Lower lobe of right lung (tissue), 2 donors: Measurements from ENCODE around the gene MROH2A. TPM values are rescaled to one million over a fixed set of nuclear protein-coding genes. Genes with fewer than 3 reads are reported as not detected.
A peak's percentile ranks its signal among the peaks of the same experiment; 100 is the strongest.

Experiments
- ATAC-seq, 2 donors: fragments of 200-7000 bp; cut with Tn5 transposase; one replicate each; pipeline ENCODE4 v1.9.1; 2020 to 2022; ENCODE audit warnings: mild to moderate bottlenecking in 2 of 2, moderate library complexity in 2 of 2
- DNase-seq: peaks from one replicate; pipeline ENCODE4 v3.0.0-alpha.2; 2020
- H3K27ac ChIP-seq: fragments of 200-600 bp; one replicate; pipeline ENCODE4 v1.8.0; 2022
- H3K27me3 ChIP-seq: fragments of 200-600 bp; one replicate; pipeline ENCODE4 v1.8.0; 2022; ENCODE audit warnings: low read depth
- H3K36me3 ChIP-seq: fragments of 200-600 bp; one replicate; pipeline ENCODE4 v1.8.0; 2022; ENCODE audit warnings: mild to moderate bottlenecking
- H3K4me1 ChIP-seq: fragments of 200-600 bp; one replicate; pipeline ENCODE4 v1.8.0; 2022
- H3K4me3 ChIP-seq: fragments of 200-600 bp; one replicate; pipeline ENCODE4 v1.8.0; 2022; ENCODE audit warnings: mild to moderate bottlenecking
- H3K9me3 ChIP-seq: fragments of 200-600 bp; one replicate; pipeline ENCODE4 v1.8.0; 2022
- CTCF ChIP-seq: fragments of 200-600 bp; IDR thresholded peaks from one replicate; pipeline ENCODE4 v1.8.0; 2022; ENCODE audit warnings: antibody characterized with exemption, mild to moderate bottlenecking
- intact Hi-C: fragments of 100-400 bp; cut with DNase I; formaldehyde crosslinking; loops from one replicate; pipeline ENCODE4 v1.11.0; 2022
- total RNA-seq: library from RNA; stranded (reverse); fragmentation: NEBNext Ultra II Directional; extraction: Animal tissue kit (Norgen Biotek cat#: 25700); gene quantifications from one replicate; pipeline ENCODE4 v1.2.1, GENCODE V29; 2021
- donor health status: DM: no; HTN: yes; CAD: no; lungs with severe emphysema.

MROH2A gene
- total RNA-seq, 1 donor from 2014 or later = not detected

GRCh38 chr2:233819884-233820773 lies 42.0 kb downstream of the MROH2A start:
- intact Hi-C loops = no loop called here
- no peak for TF ChIP-seq CTCF
- ATAC-seq (peak in 1 of 2 donors; percentile 6), DNase-seq (no peak)
- Histone ChIP-seq H3K4me1 (no peaks in the 10 kb centered on the region), H3K36me3 (no peaks in the 10 kb centered on the region), H3K9me3 (no peaks in the 10 kb centered on the region), H3K27me3 (peaks cover 4% of the 10 kb centered on the region), H3K27ac (no peak overlapping the region), H3K4me3 (no peak overlapping the region)

GRCh38 chr2:233820774-233821105 lies 42.6 kb downstream of the MROH2A start:
- Histone ChIP-seq H3K36me3 (no peaks in the 10 kb centered on the region), H3K27me3 (peaks cover 4% of the 10 kb centered on the region), H3K4me1 (no peaks in the 10 kb centered on the region), H3K9me3 (no peaks in the 10 kb centered on the region), H3K4me3 (no peak overlapping the region), H3K27ac (no peak overlapping the region)
- TF ChIP-seq CTCF = no peak
- intact Hi-C loops = no loop called here
- no peak for ATAC-seq
- no peak for DNase-seq

- ATAC-seq (no peak), DNase-seq (no peak)
- Histone ChIP-seq H3K9me3 (no peaks in the 10 kb centered on the region), H3K36me3 (no peaks in the 10 kb centered on the region), H3K4me1 (no peaks in the 10 kb centered on the region), H3K27me3 (peaks cover 4% of the 10 kb centered on the region), H3K4me3 (no peak overlapping the region), H3K27ac (no peak overlapping the region)
- no peak for TF ChIP-seq CTCF
- intact Hi-C loops = no loop called here
Measured at GRCh38 chr2:233821196-233821595, 43.1 kb downstream of the MROH2A start.

- H3K9me3 ChIP-seq = no peaks in the 10 kb centered on the region
- intact Hi-C loops = no loop called here
- H3K27ac ChIP-seq = no peak overlapping the region
- peaks cover 4% of the 10 kb centered on the region for H3K27me3 ChIP-seq
- no peak for TF ChIP-seq CTCF
- no peak for ATAC-seq
- DNase-seq = no peak
- no peaks in the 10 kb centered on the region for H3K36me3 ChIP-seq
- H3K4me3 ChIP-seq = no peak overlapping the region
- H3K4me1 ChIP-seq = no peaks in the 10 kb centered on the region
Measured at GRCh38 chr2:233821709-233822100, 43.6 kb downstream of the MROH2A start.

GRCh38 chr2:233822101-233822771 lies 44.1 kb downstream of the MROH2A start:
- Histone ChIP-seq H3K27me3 (peaks cover 4% of the 10 kb centered on the region), H3K4me1 (no peaks in the 10 kb centered on the region), H3K36me3 (no peaks in the 10 kb centered on the region), H3K27ac (no peak overlapping the region), H3K9me3 (no peaks in the 10 kb centered on the region), H3K4me3 (no peak overlapping the region)
- TF ChIP-seq CTCF = no peak
- ATAC-seq = no peak
- no peak for DNase-seq
- intact Hi-C loops = no loop called here
